ENCODE data around the gene RPS25. TPM values are rescaled to one million over a fixed set of nuclear protein-coding genes. Genes with fewer than 3 reads are reported as not detected.

RPS25 gene
- total and polyA plus RNA-seq, 10 of the 15 experiments (the other 5 are each of a cell fraction or from before 2014, with no cell fraction given) = 886 to 3,746 (median 3,066) TPM

- TF ChIP-seq PAX5 (IDR thresholded peaks at IDR 0.05; ENCODE audit: borderline replicate concordance, low read depth, low read length) (no peak), CHD2 (IDR thresholded peaks at IDR 0.05; ENCODE audit: borderline replicate concordance, low read depth, low read length) (no peak), NKRF (conservative IDR thresholded peaks at IDR 0.05) (no peak), NRF1 (conservative IDR thresholded peaks at IDR 0.05; ENCODE audit: low read depth, low read length) (no peak)
Measured at GRCh38 chr11:119031912-119032280, 13.8 kb upstream of the RPS25 start (continued).

- SMC1A ChIA-PET (ENCODE audit: uncharacterized antibody, unreplicated experiment) = interaction anchor here (1.0 to 4.9 kb wide), 2 partner anchors 13 to 21 kb away, joined by 5 to 40 read pairs; partner anchors contain the start of genes RPS25 and TRAPPC4
- Histone ChIP-seq H3K4me1 (ENCODE audit: control insufficient read depth, insufficient read depth, low read length) (peaks cover 14% of the 10 kb centered on the region), H3K9me3 (replicated peaks; ENCODE audit: control insufficient read depth, insufficient read depth, low read length) (no peaks in the 10 kb centered on the region), H3K9ac (ENCODE audit: control insufficient read depth, insufficient read depth, low read length) (peak within 1 kb of the TSS; percentile 74), H3K4me2 (ENCODE audit: control insufficient read depth, insufficient read depth) (peak within 1 kb of the TSS; percentile 85), H3K36me3 (ENCODE audit: control insufficient read depth in 2 of 2, insufficient read depth in 2 of 2, low read length in 1 of 2) (peaks cover 1 to 4% of the 10 kb centered on the region in 2 experiments; a peak in 3 of 4 replicates), H3K79me2 (ENCODE audit: control insufficient read depth, insufficient read depth, low read length) (peaks cover 13% of the 10 kb centered on the region), H3K4me3 (peak within 1 kb of the TSS; percentile 78), H3K27me3 (replicated peaks in 1 of 2; ENCODE audit: control insufficient read depth in 2 of 2, insufficient read depth in 2 of 2, low read length in 1 of 2) (no peaks in the 10 kb centered on the region), H3K27ac (ENCODE audit: control insufficient read depth, insufficient read depth) (peak within 1 kb of the TSS; percentile 80), H2AFZ (ENCODE audit: control insufficient read depth, low read depth, low read length) (peak within 1 kb of the TSS; percentile 95), H4K20me1 (ENCODE audit: control insufficient read depth, insufficient read depth) (no peaks in the 10 kb centered on the region)
- intact Hi-C loops (cut with micrococcal nuclease; ENCODE audit: unreplicated experiment) (no loop called here), in situ Hi-C loops (cut with MboI) (no loop called here)
- RAD21 ChIA-PET (ENCODE audit: unreplicated experiment) = interaction anchor here (1.0 to 1.7 kb wide), 5 partner anchors 15 to 67 kb away, joined by 3 to 6 read pairs (median 3); partner anchors contain the start of gene VPS11
- ATAC-seq (peak; percentile 88), FAIRE-seq (peak; percentile 99), DNase-seq (ENCODE audit: low read depth, low spot score) (peak; percentile 94)
- under 1% methylated on average over 56 of the region's 67 CpGs for WGBS (ENCODE audit: insufficient coverage, insufficient replicate concordance, low lambda C conversion rate, missing lambda C conversion rate)
- no TSS peak for BruUV-seq (replicated peaks)
- POLR2A ChIA-PET = interaction anchor here (0.8 to 3.0 kb wide), 10 partner anchors 10 to 76 kb away, joined by 3 to 14 read pairs (median 4); partner anchors contain the start of genes C2CD2L, HMBS, HYOU1 and VPS11
- CTCF ChIA-PET = interaction anchor here (1.0 to 2.0 kb wide), 8 partner anchors 11 to 290 kb away, joined by 3 to 16 read pairs (median 5); partner anchors contain the start of genes CENATAC, HYOU1 and TRAPPC4
- TF ChIP-seq EGR1 (IDR thresholded peaks at IDR 0.05; ENCODE audit: borderline replicate concordance in 1 of 2, low read depth in 2 of 2, low read length in 2 of 2) (peak in 1 of 2 experiments; percentile 94; a peak in 2 of 3 replicates), BHLHE40 (IDR thresholded peaks at IDR 0.05; ENCODE audit: borderline replicate concordance in 1 of 2, low read depth in 2 of 2, low read length in 1 of 2) (peak; percentile 31 to 93; a peak in 2 of 4 replicates), SRF (IDR thresholded peaks at IDR 0.05; ENCODE audit: low read depth in 2 of 2, low read length in 2 of 2) (no peak), NRF1 (conservative IDR thresholded peaks at IDR 0.05; ENCODE audit: low read depth, low read length) (peak; percentile 92), NFXL1 (IDR thresholded peaks at IDR 0.05; ENCODE audit: borderline replicate concordance) (no peak), EED (IDR thresholded peaks at IDR 0.05; ENCODE audit: low read depth) (no peak), RELB (IDR thresholded peaks at IDR 0.05; ENCODE audit: low read depth) (0 out of 2 replicates have a peak, but pooled peaks have one; percentile 13), CTCF (IDR thresholded peaks at IDR 0.05 in 2 of 3, conservative IDR thresholded peaks at IDR 0.05 in 1 of 3; ENCODE audit: control insufficient read depth in 2 of 3, extremely low read depth in 1 of 3, insufficient read depth in 1 of 3, low read depth in 3 of 3, low read length in 3 of 3) (peak in 2 of 3 experiments; percentile 95 to 96; a peak in 2 of 6 replicates), SP1 (IDR thresholded peaks at IDR 0.05; ENCODE audit: low read depth, low read length) (peak; percentile 66), IRF4 (IDR thresholded peaks at IDR 0.05; ENCODE audit: low read depth, low read length) (0 out of 2 replicates have a peak, but pooled peaks have one; percentile 24), YY1 (IDR thresholded peaks at IDR 0.05; ENCODE audit: low read depth, low read length) (peak; percentile 56; the same call in 1 of the 2 replicates), STAT1 (conservative IDR thresholded peaks at IDR 0.05) (0 out of 2 replicates have a peak, but pooled peaks have one; percentile 41)
Measured at GRCh38 chr11:119030329-119031047, 12.3 kb upstream of the RPS25 start, which contains the start of gene SLC37A4. SLC37A4 (minus strand) TSS chr11:119030877.
